K562 (cell line): ENCODE data around the gene AASDH.
"Not testable (repeated sequence)": the region's sequence is repeated elsewhere in the genome, so short reads cannot be mapped to it uniquely, and the experiment has no call there.

ENCODE experiments used
- CEBPB ChIP-seq: fragments of 450-650 bp; IDR thresholded peaks from 2 replicates; pipeline ENCODE4 v1.6.1; 2016; ENCODE audit warnings: missing genetic modification characterization, missing compliant biosample characterization
- KDM4B ChIP-seq, 2 experiments: fragments of 450-650 bp in 1 of 2; sonication (generic) in 1 of 2; IDR thresholded peaks; 2 replicates each; pipeline ENCODE4 v1.6.1; 2016 to 2017; ENCODE audit warnings: borderline replicate concordance in 2 of 2, antibody characterized with exemption in 1 of 2, low read depth in 1 of 2, mild to moderate bottlenecking in 1 of 2
- MIER1 ChIP-seq: fragments of 450-650 bp; IDR thresholded peaks from 2 replicates; pipeline ENCODE4 v1.6.1; 2016; ENCODE audit warnings: antibody characterized with exemption, mild to moderate bottlenecking, low read depth
- PHF8 ChIP-seq: fragments of 200-600 bp; sonication (generic); IDR thresholded peaks from 2 replicates; pipeline ENCODE4 v1.6.1; 2012; ENCODE audit warnings: mixed run types, mild to moderate bottlenecking, inconsistent platforms, low read length, moderate library complexity, borderline replicate concordance
- POLR2AphosphoS2 ChIP-seq: IDR thresholded peaks from 2 replicates; pipeline ENCODE4 v1.6.1; 2012; ENCODE audit warnings: low read length, improper control_type of control experiment
- TAF1 ChIP-seq: IDR thresholded peaks from 2 replicates; pipeline ENCODE4 v1.6.1; 2011; ENCODE audit warnings: mild to moderate bottlenecking, low read length, moderate library complexity; ENCODE audit not compliant: insufficient read depth, control insufficient read depth, severe bottlenecking; ENCODE audit errors: extremely low read depth
- ZNF184 ChIP-seq: sonication (generic); formaldehyde crosslinking; IDR thresholded peaks from 2 replicates; pipeline ENCODE4 v1.5.0; 2020; ENCODE audit warnings: missing genetic modification reagents
- ZNF224 ChIP-seq: sonication (generic); formaldehyde crosslinking; IDR thresholded peaks from 2 replicates; pipeline ENCODE4 v1.8.0; 2022; ENCODE audit warnings: mild to moderate bottlenecking, missing genetic modification reagents
- ZNF24 ChIP-seq: fragments of 450-650 bp; IDR thresholded peaks from 2 replicates; pipeline ENCODE4 v1.6.1; 2016
- ZNF263 ChIP-seq: sonication (generic); formaldehyde crosslinking; IDR thresholded peaks from 2 replicates; pipeline ENCODE4 v1.8.0; 2022; ENCODE audit warnings: mild to moderate bottlenecking, missing genetic modification reagents, borderline replicate concordance
- ZNF3 ChIP-seq: fragments of 250-450 bp; sonication (Bioruptor Pico); IDR thresholded peaks from 2 replicates; pipeline ENCODE4 v1.5.0; 2021; ENCODE audit warnings: mild to moderate bottlenecking, moderate library complexity
- TF ChIP-seq, protein P1 (sequence below): sonication (generic); formaldehyde crosslinking; IDR thresholded peaks from 2 replicates; pipeline ENCODE4 v1.8.1; 2023; ENCODE audit warnings: mild to moderate bottlenecking, missing genetic modification reagents
- TF ChIP-seq, protein P2 (sequence below): conservative IDR thresholded peaks from 2 replicates; pipeline ENCODE4 v1.6.1; 2011; ENCODE audit warnings: low read depth, mild to moderate bottlenecking, low read length; ENCODE audit not compliant: control insufficient read depth
- TF ChIP-seq, protein P3 (sequence below): fragments of 250-450 bp; sonication (Bioruptor Pico); IDR thresholded peaks from 2 replicates; pipeline ENCODE4 v1.5.0; 2020; ENCODE audit warnings: mild to moderate bottlenecking, borderline replicate concordance

DNA sequence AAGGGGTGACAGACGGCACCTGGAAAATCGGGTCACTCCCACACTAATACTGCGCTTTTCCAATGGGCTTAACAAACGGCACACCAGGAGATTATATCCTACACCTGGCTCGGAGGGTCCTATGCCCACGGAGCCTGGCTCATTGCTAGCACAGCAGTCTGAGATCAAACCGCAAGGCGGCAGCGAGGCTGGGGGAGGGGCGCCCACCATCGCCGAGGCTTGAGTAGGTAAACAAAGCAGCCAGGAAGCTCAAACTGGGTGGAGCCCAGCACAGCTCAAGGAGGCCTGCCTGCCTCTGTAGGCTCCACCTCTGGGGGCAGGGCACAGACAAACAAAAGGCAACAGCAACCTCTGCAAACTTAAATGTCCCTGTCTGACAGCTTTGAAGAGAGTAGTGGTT is 24.3 kb downstream of the AASDH start:
- not testable (repeated sequence) for TF ChIP-seq ZNF24; CEBPB (tag); TAF1; ZNF224 (CRISPR knock-in tag); KDM4B (IDR thresholded peaks at IDR 0.05; ENCODE audit: borderline replicate concordance in 2 of 2, low read depth in 1 of 2); POLR2AphosphoS2; PHF8; MIER1; ZNF263 (CRISPR knock-in tag); ZNF3 (CRISPR knock-in tag); ZNF184 (CRISPR knock-in tag)
- TF ChIP-seq, protein P1, sequence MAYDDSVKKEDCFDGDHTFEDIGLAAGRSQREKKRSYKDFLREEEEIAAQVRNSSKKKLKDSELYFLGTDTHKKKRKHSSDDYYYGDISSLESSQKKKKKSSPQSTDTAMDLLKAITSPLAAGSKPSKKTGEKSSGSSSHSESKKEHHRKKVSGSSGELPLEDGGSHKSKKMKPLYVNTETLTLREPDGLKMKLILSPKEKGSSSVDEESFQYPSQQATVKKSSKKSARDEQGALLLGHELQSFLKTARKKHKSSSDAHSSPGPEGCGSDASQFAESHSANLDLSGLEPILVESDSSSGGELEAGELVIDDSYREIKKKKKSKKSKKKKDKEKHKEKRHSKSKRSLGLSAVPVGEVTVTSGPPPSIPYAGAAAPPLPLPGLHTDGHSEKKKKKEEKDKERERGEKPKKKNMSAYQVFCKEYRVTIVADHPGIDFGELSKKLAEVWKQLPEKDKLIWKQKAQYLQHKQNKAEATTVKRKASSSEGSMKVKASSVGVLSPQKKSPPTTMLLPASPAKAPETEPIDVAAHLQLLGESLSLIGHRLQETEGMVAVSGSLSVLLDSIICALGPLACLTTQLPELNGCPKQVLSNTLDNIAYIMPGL (CRISPR knock-in tag): not testable (repeated sequence)
- TF ChIP-seq, protein P2, sequence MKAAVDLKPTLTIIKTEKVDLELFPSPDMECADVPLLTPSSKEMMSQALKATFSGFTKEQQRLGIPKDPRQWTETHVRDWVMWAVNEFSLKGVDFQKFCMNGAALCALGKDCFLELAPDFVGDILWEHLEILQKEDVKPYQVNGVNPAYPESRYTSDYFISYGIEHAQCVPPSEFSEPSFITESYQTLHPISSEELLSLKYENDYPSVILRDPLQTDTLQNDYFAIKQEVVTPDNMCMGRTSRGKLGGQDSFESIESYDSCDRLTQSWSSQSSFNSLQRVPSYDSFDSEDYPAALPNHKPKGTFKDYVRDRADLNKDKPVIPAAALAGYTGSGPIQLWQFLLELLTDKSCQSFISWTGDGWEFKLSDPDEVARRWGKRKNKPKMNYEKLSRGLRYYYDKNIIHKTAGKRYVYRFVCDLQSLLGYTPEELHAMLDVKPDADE: not testable (repeated sequence)
- TF ChIP-seq, protein P3, sequence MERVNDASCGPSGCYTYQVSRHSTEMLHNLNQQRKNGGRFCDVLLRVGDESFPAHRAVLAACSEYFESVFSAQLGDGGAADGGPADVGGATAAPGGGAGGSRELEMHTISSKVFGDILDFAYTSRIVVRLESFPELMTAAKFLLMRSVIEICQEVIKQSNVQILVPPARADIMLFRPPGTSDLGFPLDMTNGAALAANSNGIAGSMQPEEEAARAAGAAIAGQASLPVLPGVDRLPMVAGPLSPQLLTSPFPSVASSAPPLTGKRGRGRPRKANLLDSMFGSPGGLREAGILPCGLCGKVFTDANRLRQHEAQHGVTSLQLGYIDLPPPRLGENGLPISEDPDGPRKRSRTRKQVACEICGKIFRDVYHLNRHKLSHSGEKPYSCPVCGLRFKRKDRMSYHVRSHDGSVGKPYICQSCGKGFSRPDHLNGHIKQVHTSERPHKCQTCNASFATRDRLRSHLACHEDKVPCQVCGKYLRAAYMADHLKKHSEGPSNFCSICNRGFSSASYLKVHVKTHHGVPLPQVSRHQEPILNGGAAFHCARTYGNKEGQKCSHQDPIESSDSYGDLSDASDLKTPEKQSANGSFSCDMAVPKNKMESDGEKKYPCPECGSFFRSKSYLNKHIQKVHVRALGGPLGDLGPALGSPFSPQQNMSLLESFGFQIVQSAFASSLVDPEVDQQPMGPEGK (CRISPR knock-in tag): not testable (repeated sequence)
